Right lobe of liver (tissue), 6 donors: ENCODE results near the gene INPP5A. TPM values are rescaled to one million over a fixed set of nuclear protein-coding genes. Genes with fewer than 3 reads are reported as not detected.

ENCODE experiments used
- ATAC-seq, 4 donors: fragments of 200-7000 bp; cut with Tn5 transposase; one replicate each; pipeline ENCODE4 v1.9.1; 2020; ENCODE audit warnings: mild to moderate bottlenecking in 4 of 4, moderate library complexity in 4 of 4
- DNase-seq, 3 donors: peaks; one replicate each; pipeline ENCODE4 v3.0.0-alpha.2; 2020
- H3K27ac ChIP-seq, 3 donors: fragments of 200-600 bp; one replicate each; pipeline ENCODE4 v1.8.0; 2022
- H3K27me3 ChIP-seq, 2 donors: fragments of 200-600 bp; one replicate each; pipeline ENCODE4 v1.8.0; 2022
- H3K36me3 ChIP-seq, 4 donors: fragments of 200-600 bp; sonication (generic) in 1 of 4; one replicate each; pipeline versions ENCODE4 v1.5.1 to v1.8.0; 2017 to 2022; ENCODE audit warnings: control low read depth in 1 of 4
- H3K4me1 ChIP-seq, 4 donors: fragments of 200-600 bp; sonication (generic) in 1 of 4; one replicate each; pipeline versions ENCODE4 v1.5.1 to v1.8.0; 2017 to 2022; ENCODE audit warnings: control low read depth in 1 of 4
- H3K4me3 ChIP-seq, 3 donors: fragments of 200-600 bp; one replicate each; pipeline ENCODE4 v1.8.0; 2022
- H3K9me3 ChIP-seq, 4 donors: fragments of 200-600 bp; sonication (generic) in 1 of 4; one replicate each; pipeline versions ENCODE4 v1.5.1 to v1.8.0; 2017 to 2022; ENCODE audit warnings: control low read depth in 1 of 4
- POLR2A ChIP-seq: fragments of 450-650 bp; IDR thresholded peaks from one replicate; pipeline ENCODE4 v1.6.1; 2017; ENCODE audit warnings: antibody characterized with exemption, mild to moderate bottlenecking
- WGBS: methylation state at CpG from one replicate; pipeline ENCODE4 v1.1.6; 2018; ENCODE audit warnings: low coverage, low lambda C conversion rate; ENCODE audit not compliant: insufficient coverage; ENCODE audit errors: missing lambda C conversion rate; 5-methylcytosine and 5-hydroxymethylcytosine counted together
- intact Hi-C, 2 donors: fragments of 100-400 bp; cut with DNase I; formaldehyde crosslinking; loops; one replicate each; pipeline versions ENCODE4 v1.11.2 to v1.14.1; 2022
- total RNA-seq, 6 experiments: library from RNA; depleted of rRNA in 2 of 6; stranded (reverse); fragments of >200 nt in 2 of 6; fragmentation: NEBNext Ultra II Directional in 3 of 6; extraction: Animal tissue kit (Norgen Biotek cat#: 25700) in 3 of 6; gene quantifications; one replicate each; pipeline versions ENCODE4 v1.1.0 to v1.2.4, GENCODE V29; 2016 to 2023
- TF ChIP-seq, protein P1 (sequence below), 4 donors: fragments of 200-600 bp in 3 of 4; fragments of 450-650 bp in 1 of 4; IDR thresholded peaks; one replicate each; pipeline versions ENCODE4 v1.5.1 to v1.8.0; 2016 to 2022; ENCODE audit warnings: antibody characterized with exemption in 4 of 4, mild to moderate bottlenecking in 2 of 4
- donor health status: DM: no; HTN: yes; CAD: no.
- donor health status: DM: no; HTN: no; CAD: no.
- donor health status: DM: no; HTN: no; CAD: no.
- donor health status: DM: no; HTN: yes; CAD: no.
- donor health status: DM: no; HTN: yes; CAD: no.

The INPP5A gene
- total RNA-seq, 6 experiments from 2014 or later, result 12.5 to 24.6 (median 16.9) TPM

DNA sequence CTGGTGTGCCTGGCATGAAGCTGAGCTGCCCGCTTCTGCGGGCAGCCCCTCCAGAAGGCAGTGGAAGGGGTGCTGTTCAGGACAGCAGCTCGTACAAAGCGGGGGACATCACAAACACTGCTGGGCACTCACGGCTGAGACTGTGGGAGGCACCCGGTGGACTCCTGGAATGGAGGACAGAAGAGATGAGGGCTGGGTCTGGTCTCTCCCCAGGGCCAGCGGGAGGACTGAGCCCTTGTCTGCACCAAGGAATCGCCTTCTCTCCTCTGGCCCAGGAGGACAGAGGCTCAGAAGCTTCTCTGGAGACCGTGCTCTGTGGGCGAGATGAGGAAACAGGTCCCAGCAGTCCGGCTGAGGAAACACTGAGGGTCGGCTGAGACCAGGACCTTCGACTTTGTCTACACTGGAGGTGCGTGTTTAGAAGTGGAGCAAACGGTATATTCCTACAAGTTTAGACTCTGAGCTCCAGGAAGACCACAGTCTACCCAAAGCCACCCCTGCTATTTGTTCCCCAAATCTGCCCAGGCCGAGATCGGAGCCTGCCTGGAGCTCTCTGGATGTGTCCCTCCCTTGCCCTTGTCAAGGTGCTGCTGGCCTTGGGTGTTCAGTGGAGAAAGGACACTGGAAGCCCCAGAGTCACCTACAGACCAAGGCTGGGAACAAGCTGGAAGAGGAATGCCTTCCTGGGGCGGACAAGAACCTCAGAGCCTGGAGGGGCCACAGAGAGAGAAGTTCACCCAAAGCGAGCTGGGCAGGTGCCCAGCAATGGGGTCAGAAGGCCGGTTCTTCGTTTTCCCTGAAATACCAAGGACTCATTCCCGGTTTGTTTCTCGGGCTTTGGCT is 12.9 kb upstream of the INPP5A start:
- H3K4me1 ChIP-seq, result peaks cover 0 to 2% (median 0%) of the 10 kb centered on the region in 4 donors
- no peak overlapping the region for H3K27ac ChIP-seq
- WGBS, result 67% methylated on average over 3 of the region's 23 CpGs
- H3K27me3 ChIP-seq, result no peaks in the 10 kb centered on the region
- H3K9me3 ChIP-seq, result no peaks in the 10 kb centered on the region
- DNase-seq (peak in 1 of 3 donors; percentile 47), ATAC-seq (no peak)
- H3K36me3 ChIP-seq, result no peaks in the 10 kb centered on the region
- no peak overlapping the region for H3K4me3 ChIP-seq
- TF ChIP-seq, protein P1, sequence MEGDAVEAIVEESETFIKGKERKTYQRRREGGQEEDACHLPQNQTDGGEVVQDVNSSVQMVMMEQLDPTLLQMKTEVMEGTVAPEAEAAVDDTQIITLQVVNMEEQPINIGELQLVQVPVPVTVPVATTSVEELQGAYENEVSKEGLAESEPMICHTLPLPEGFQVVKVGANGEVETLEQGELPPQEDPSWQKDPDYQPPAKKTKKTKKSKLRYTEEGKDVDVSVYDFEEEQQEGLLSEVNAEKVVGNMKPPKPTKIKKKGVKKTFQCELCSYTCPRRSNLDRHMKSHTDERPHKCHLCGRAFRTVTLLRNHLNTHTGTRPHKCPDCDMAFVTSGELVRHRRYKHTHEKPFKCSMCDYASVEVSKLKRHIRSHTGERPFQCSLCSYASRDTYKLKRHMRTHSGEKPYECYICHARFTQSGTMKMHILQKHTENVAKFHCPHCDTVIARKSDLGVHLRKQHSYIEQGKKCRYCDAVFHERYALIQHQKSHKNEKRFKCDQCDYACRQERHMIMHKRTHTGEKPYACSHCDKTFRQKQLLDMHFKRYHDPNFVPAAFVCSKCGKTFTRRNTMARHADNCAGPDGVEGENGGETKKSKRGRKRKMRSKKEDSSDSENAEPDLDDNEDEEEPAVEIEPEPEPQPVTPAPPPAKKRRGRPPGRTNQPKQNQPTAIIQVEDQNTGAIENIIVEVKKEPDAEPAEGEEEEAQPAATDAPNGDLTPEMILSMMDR (IDR thresholded peaks at IDR 0.05), result no peak
- no peak for TF ChIP-seq POLR2A
- intact Hi-C loops, result no loop called here

DNA sequence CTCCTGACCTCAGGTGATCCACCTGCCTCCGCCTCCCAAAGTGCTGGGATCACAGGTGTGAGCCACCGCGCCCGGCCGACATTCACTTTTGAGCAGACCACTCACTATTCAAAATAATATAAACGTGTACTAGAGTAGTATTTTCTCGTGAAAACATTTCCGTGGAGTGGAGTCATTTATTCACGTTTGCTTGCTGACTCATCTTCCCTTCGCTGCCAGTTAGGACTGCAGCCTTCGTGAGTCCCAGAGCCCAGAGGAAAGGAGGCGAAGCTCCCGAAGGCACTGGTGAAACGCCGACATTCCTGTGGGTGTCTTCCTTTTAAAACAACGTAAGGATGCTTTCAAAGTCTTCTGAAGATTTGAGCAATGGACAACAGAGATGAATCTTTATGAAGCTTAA is 10.9 kb upstream of the INPP5A start:
- intact Hi-C loops, result no loop called here
- no peaks in the 10 kb centered on the region for H3K36me3 ChIP-seq
- no peak for DNase-seq

DNA sequence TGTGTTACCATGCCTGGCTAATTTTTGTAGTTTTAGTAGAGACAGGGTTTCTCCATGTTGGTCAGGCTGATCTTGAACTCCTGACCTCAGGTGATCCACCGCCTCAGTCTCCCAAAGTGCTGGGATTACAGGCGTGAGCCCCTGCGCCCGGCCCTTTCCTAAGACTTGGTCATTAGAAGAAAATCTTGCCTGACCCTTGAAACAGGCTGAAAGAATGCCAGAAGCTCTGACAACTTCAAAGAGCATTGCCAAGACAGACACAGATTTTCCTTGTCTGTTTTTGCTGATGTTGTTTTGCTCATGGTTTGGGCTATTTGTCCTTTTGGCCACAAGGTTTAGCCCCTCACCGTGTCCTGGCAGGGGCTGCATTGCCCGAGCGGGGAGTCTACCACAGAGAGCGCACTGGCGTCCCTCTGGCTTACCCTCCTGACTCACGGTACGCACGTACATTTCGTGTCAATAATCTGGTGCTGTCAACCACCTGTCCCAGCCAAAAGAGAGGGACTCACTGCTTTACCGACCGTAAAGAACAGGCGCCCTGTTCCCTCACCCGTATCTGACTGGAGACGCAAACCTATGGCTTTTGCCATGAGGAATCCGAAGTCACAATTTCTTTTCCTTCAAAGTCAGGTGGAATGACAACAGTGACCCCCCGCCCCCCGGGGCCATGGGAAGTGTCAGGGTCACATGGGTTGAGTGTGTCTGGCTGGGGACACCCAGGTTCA is 10.1 kb upstream of the INPP5A start:
- Histone ChIP-seq H3K4me3 (no peak overlapping the region), H3K27me3 (no peaks in the 10 kb centered on the region), H3K9me3 (no peaks in the 10 kb centered on the region), H3K27ac (no peak overlapping the region), H3K36me3 (no peaks in the 10 kb centered on the region), H3K4me1 (no peaks in the 10 kb centered on the region)
- 48% methylated on average over 10 of the region's 21 CpGs for WGBS
- TF ChIP-seq POLR2A, result no peak
- intact Hi-C loops, result no loop called here
- no peak for ATAC-seq
- DNase-seq, result peak in 1 of 3 donors; percentile 31

More for the DNA sequence above, 10.9 kb upstream of the INPP5A start:
- H3K4me1 ChIP-seq, result no peaks in the 10 kb centered on the region
- H3K27ac ChIP-seq, result no peak overlapping the region
- H3K9me3 ChIP-seq, result no peaks in the 10 kb centered on the region
- 76% methylated on average over 15 of the region's 16 CpGs for WGBS
- TF ChIP-seq, protein P1 (IDR thresholded peaks at IDR 0.05), result no peak
- TF ChIP-seq POLR2A, result no peak
- H3K27me3 ChIP-seq, result no peaks in the 10 kb centered on the region
- H3K4me3 ChIP-seq, result no peak overlapping the region
- ATAC-seq, result no peak

DNA sequence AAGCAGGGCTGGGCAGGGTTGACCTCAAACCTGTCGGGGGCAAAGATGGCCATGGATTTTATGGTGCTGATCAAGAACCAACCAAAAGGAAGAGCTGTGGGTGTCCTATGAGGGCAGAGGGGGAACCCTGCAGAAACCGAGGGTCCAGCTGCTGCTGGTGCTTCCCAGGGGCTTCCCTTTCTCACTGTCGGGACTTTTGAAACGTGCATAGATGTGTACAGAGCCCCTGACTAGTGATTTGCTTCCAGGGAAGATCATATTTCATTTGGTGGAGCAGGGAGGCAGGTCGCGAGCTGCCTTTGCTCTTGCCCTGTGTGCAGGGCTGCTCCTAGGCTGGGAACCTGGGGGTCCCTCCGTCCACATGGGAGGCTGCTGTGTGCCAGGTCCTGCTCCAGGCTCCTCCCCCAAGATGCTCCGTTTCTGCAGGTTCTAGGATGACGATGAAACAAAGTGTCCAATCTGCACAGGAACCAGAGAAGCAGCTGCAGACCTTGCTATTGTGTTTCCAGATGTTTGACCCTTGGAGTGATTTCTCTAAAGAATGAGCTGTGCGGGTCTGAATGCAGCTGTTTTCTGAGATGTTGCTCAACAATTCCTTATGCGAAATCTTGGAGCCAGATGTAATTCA is 9.4 kb upstream of the INPP5A start:
- no peak overlapping the region for H3K27ac ChIP-seq
- no peaks in the 10 kb centered on the region for H3K36me3 ChIP-seq
- no peaks in the 10 kb centered on the region for H3K27me3 ChIP-seq
- H3K9me3 ChIP-seq, result no peaks in the 10 kb centered on the region
- no peak overlapping the region for H3K4me3 ChIP-seq
- WGBS, result 15% methylated on average over 7 of the region's 11 CpGs
- ATAC-seq, result no peak
- no peaks in the 10 kb centered on the region for H3K4me1 ChIP-seq
- DNase-seq, result no peak
- TF ChIP-seq, protein P1 (IDR thresholded peaks at IDR 0.05), result no peak
- no peak for TF ChIP-seq POLR2A
- intact Hi-C loops, result no loop called here
